ENCODE measurements around the gene NCBP2L.

NCBP2L gene

GRCh38 chrX:107818900-107819521 is 41.5 kb downstream of the NCBP2L start:
- peaks cover 8% of the 10 kb centered on the region for H3K9me3 ChIP-seq (ENCODE audit: insufficient read depth, low read depth, low read length)
- no peak overlapping the region for H3K9ac ChIP-seq (ENCODE audit: low read depth, low read length)
- no peaks in the 10 kb centered on the region for H3K36me3 ChIP-seq (ENCODE audit: insufficient read depth, low read length)
- no peak overlapping the region for H3K4me3 ChIP-seq (ENCODE audit: low read length)
- H3K27me3 ChIP-seq (ENCODE audit: insufficient read depth, low read length) = peaks cover 6% of the 10 kb centered on the region; the same call in 1 of the 2 replicates
- H3K27ac ChIP-seq (ENCODE audit: low read depth, low read length) = no peak overlapping the region
- H3K4me1 ChIP-seq (ENCODE audit: insufficient read depth, low read length) = no peaks in the 10 kb centered on the region

GRCh38 chrX:107823042-107823441 is 45.5 kb downstream of the NCBP2L start:
- Histone ChIP-seq H3K4me1 (ENCODE audit: insufficient read depth, low read length) (no peaks in the 10 kb centered on the region), H3K27me3 (ENCODE audit: insufficient read depth, low read length) (peaks cover 45% of the 10 kb centered on the region), H3K9ac (ENCODE audit: low read depth, low read length) (no peak overlapping the region), H3K9me3 (ENCODE audit: insufficient read depth, low read depth, low read length) (peaks cover 8% of the 10 kb centered on the region), H3K36me3 (ENCODE audit: insufficient read depth, low read length) (no peaks in the 10 kb centered on the region), H3K27ac (ENCODE audit: low read depth, low read length) (no peak overlapping the region), H3K4me3 (ENCODE audit: low read length) (no peak overlapping the region)
- no CpG with 5 or more reads among the region's 2 CpGs for WGBS

- Histone ChIP-seq H3K9ac (ENCODE audit: low read depth, low read length) (no peak overlapping the region), H3K36me3 (ENCODE audit: insufficient read depth, low read length) (no peaks in the 10 kb centered on the region), H3K4me3 (ENCODE audit: low read length) (no peak overlapping the region), H3K27me3 (ENCODE audit: insufficient read depth, low read length) (peaks cover 49% of the 10 kb centered on the region), H3K9me3 (ENCODE audit: insufficient read depth, low read depth, low read length) (peaks cover 8% of the 10 kb centered on the region), H3K27ac (ENCODE audit: low read depth, low read length) (no peak overlapping the region), H3K4me1 (ENCODE audit: insufficient read depth, low read length) (no peaks in the 10 kb centered on the region)
- no CpG with 5 or more reads among the region's 1 CpG for WGBS
Measured at GRCh38 chrX:107823456-107823855, 45.9 kb downstream of the NCBP2L start.

GRCh38 chrX:107825698-107826237 is 48.2 kb downstream of the NCBP2L start, which contains the start of gene MID2:
Gene MID2, plus strand, starts transcription at chrX:107825866. Its CDS starts 561 bp downstream, at chrX:107826427.
- peaks cover 60% of the 10 kb centered on the region for H3K27me3 ChIP-seq (ENCODE audit: insufficient read depth, low read length)
- H3K9me3 ChIP-seq (ENCODE audit: insufficient read depth, low read depth, low read length) = no peaks in the 10 kb centered on the region
- peak within 1 kb of the TSS; percentile 58 for H3K4me3 ChIP-seq (ENCODE audit: low read length)
- no peak within 1 kb of the TSS for H3K27ac ChIP-seq (ENCODE audit: low read depth, low read length)
- H3K36me3 ChIP-seq (ENCODE audit: insufficient read depth, low read length) = no peaks in the 10 kb centered on the region
- no peaks in the 10 kb centered on the region for H3K4me1 ChIP-seq (ENCODE audit: insufficient read depth, low read length)
- H3K9ac ChIP-seq (ENCODE audit: low read depth, low read length) = no peak within 1 kb of the TSS
- 1% methylated on average over 32 of the region's 32 CpGs for WGBS

- Histone ChIP-seq H3K27ac (ENCODE audit: low read depth, low read length) (no peak overlapping the region), H3K9ac (ENCODE audit: low read depth, low read length) (no peak overlapping the region), H3K9me3 (ENCODE audit: insufficient read depth, low read depth, low read length) (no peaks in the 10 kb centered on the region), H3K4me3 (ENCODE audit: low read length) (peak overlapping the region; percentile 58), H3K36me3 (ENCODE audit: insufficient read depth, low read length) (no peaks in the 10 kb centered on the region), H3K4me1 (ENCODE audit: insufficient read depth, low read length) (no peaks in the 10 kb centered on the region), H3K27me3 (ENCODE audit: insufficient read depth, low read length) (peaks cover 60% of the 10 kb centered on the region)
- under 1% methylated on average over 100 of the region's 100 CpGs for WGBS
Measured at GRCh38 chrX:107826238-107827029, 48.9 kb downstream of the NCBP2L start.

GRCh38 chrX:107827030-107827831 is 49.7 kb downstream of the NCBP2L start:
- H3K4me1 ChIP-seq (ENCODE audit: insufficient read depth, low read length) = no peaks in the 10 kb centered on the region
- peaks cover 60% of the 10 kb centered on the region for H3K27me3 ChIP-seq (ENCODE audit: insufficient read depth, low read length)
- WGBS = 45% methylated on average over 9 of the region's 13 CpGs
- no peaks in the 10 kb centered on the region for H3K9me3 ChIP-seq (ENCODE audit: insufficient read depth, low read depth, low read length)
- H3K36me3 ChIP-seq (ENCODE audit: insufficient read depth, low read length) = no peaks in the 10 kb centered on the region
- peak overlapping the region; percentile 58 for H3K4me3 ChIP-seq (ENCODE audit: low read length)
- H3K27ac ChIP-seq (ENCODE audit: low read depth, low read length) = no peak overlapping the region
- no peak overlapping the region for H3K9ac ChIP-seq (ENCODE audit: low read depth, low read length)

GRCh38 chrX:107827852-107828251 is 50.3 kb downstream of the NCBP2L start:
- peaks cover 60% of the 10 kb centered on the region for H3K27me3 ChIP-seq (ENCODE audit: insufficient read depth, low read length)
- no peaks in the 10 kb centered on the region for H3K9me3 ChIP-seq (ENCODE audit: insufficient read depth, low read depth, low read length)
- no peaks in the 10 kb centered on the region for H3K36me3 ChIP-seq (ENCODE audit: insufficient read depth, low read length)
- H3K27ac ChIP-seq (ENCODE audit: low read depth, low read length) = no peak overlapping the region
- no peak overlapping the region for H3K9ac ChIP-seq (ENCODE audit: low read depth, low read length)
- 77% methylated on average over 3 of the region's 4 CpGs for WGBS
- H3K4me1 ChIP-seq (ENCODE audit: insufficient read depth, low read length) = no peaks in the 10 kb centered on the region
- H3K4me3 ChIP-seq (ENCODE audit: low read length) = no peak overlapping the region

GRCh38 chrX:107829878-107830277 is 52.3 kb downstream of the NCBP2L start:
- H3K27ac ChIP-seq (ENCODE audit: low read depth, low read length) = no peak overlapping the region
- no peak overlapping the region for H3K9ac ChIP-seq (ENCODE audit: low read depth, low read length)
- no peaks in the 10 kb centered on the region for H3K9me3 ChIP-seq (ENCODE audit: insufficient read depth, low read depth, low read length)
- no peaks in the 10 kb centered on the region for H3K36me3 ChIP-seq (ENCODE audit: insufficient read depth, low read length)
- H3K4me1 ChIP-seq (ENCODE audit: insufficient read depth, low read length) = no peaks in the 10 kb centered on the region
- peaks cover 46% of the 10 kb centered on the region for H3K27me3 ChIP-seq (ENCODE audit: insufficient read depth, low read length)
- no peak overlapping the region for H3K4me3 ChIP-seq (ENCODE audit: low read length)
- WGBS = 93% methylated on average over 1 of the region's 1 CpG

- no peaks in the 10 kb centered on the region for H3K36me3 ChIP-seq (ENCODE audit: insufficient read depth, low read length)
- H3K9me3 ChIP-seq (ENCODE audit: insufficient read depth, low read depth, low read length) = no peaks in the 10 kb centered on the region
- H3K27ac ChIP-seq (ENCODE audit: low read depth, low read length) = no peak overlapping the region
- no peak overlapping the region for H3K4me3 ChIP-seq (ENCODE audit: low read length)
- 90% methylated on average over 6 of the region's 7 CpGs for WGBS
- H3K9ac ChIP-seq (ENCODE audit: low read depth, low read length) = no peak overlapping the region
- peaks cover 33% of the 10 kb centered on the region for H3K27me3 ChIP-seq (ENCODE audit: insufficient read depth, low read length)
- H3K4me1 ChIP-seq (ENCODE audit: insufficient read depth, low read length) = no peaks in the 10 kb centered on the region
Measured at GRCh38 chrX:107831071-107831730, 53.7 kb downstream of the NCBP2L start.

GRCh38 chrX:107834275-107835201 is 57.0 kb downstream of the NCBP2L start:
- H3K4me3 ChIP-seq (ENCODE audit: low read length) = no peak overlapping the region
- H3K27me3 ChIP-seq (ENCODE audit: insufficient read depth, low read length) = no peaks in the 10 kb centered on the region; the same call in 1 of the 2 replicates
- no peaks in the 10 kb centered on the region for H3K9me3 ChIP-seq (ENCODE audit: insufficient read depth, low read depth, low read length)
- H3K9ac ChIP-seq (ENCODE audit: low read depth, low read length) = no peak overlapping the region
- WGBS = 87% methylated on average over 3 of the region's 3 CpGs
- no peaks in the 10 kb centered on the region for H3K36me3 ChIP-seq (ENCODE audit: insufficient read depth, low read length)
- H3K27ac ChIP-seq (ENCODE audit: low read depth, low read length) = no peak overlapping the region
- H3K4me1 ChIP-seq (ENCODE audit: insufficient read depth, low read length) = no peaks in the 10 kb centered on the region

Data from HUES64 (cell line).